Fibroblast of lung (primary cell): ENCODE results near the gene ATAD5. TPM values are rescaled to one million over a fixed set of nuclear protein-coding genes. Genes with fewer than 3 reads are reported as not detected.
"Not testable (repeated sequence)": the region's sequence is repeated elsewhere in the genome, so short reads cannot be mapped to it uniquely, and the experiment has no call there.

Source experiments
- DNase-seq, 2 donors: peaks; one replicate each; pipeline versions ENCODE4 v3.0.0 to v3.0.0-alpha.2; 2010; ENCODE audit warnings: low read depth in 2 of 2
- H2AFZ ChIP-seq: 2 replicates; pipeline ENCODE4 v1.5.1; 2012; ENCODE audit warnings: low read length, control low read depth, inconsistent platforms
- H3K27ac ChIP-seq: 2 replicates; pipeline ENCODE4 v1.5.1; 2011; ENCODE audit warnings: low read length, control low read depth; ENCODE audit not compliant: insufficient read depth
- H3K27me3 ChIP-seq: 2 replicates; pipeline ENCODE4 v1.5.1; 2011; ENCODE audit warnings: mild to moderate bottlenecking, low read length; ENCODE audit not compliant: control insufficient read depth, insufficient read depth
- H3K36me3 ChIP-seq: 2 replicates; pipeline ENCODE4 v1.5.1; 2011; ENCODE audit warnings: low read length; ENCODE audit not compliant: control insufficient read depth, insufficient read depth
- H3K4me1 ChIP-seq: 2 replicates; pipeline ENCODE4 v1.5.1; 2011; ENCODE audit warnings: low read length; ENCODE audit not compliant: control insufficient read depth, insufficient read depth; ENCODE audit errors: extremely low read depth
- H3K4me2 ChIP-seq: 2 replicates; pipeline ENCODE4 v1.5.1; 2011; ENCODE audit warnings: low read length, control low read depth; ENCODE audit not compliant: insufficient read depth; ENCODE audit errors: extremely low read depth
- H3K4me3 ChIP-seq, 4 experiments: fragments of 200-600 bp in 1 of 4; sonication (generic) in 1 of 4; replicated peaks in 1 of 4; 2 replicates each; pipeline ENCODE4 v1.5.1; 2011 to 2016; ENCODE audit warnings: low read length in 4 of 4, low read depth in 3 of 4, mild to moderate bottlenecking in 3 of 4, control low read depth in 2 of 4, inconsistent platforms in 1 of 4, mixed read lengths in 1 of 4; ENCODE audit not compliant: insufficient read depth in 1 of 4; ENCODE audit errors: control extremely low read depth in 1 of 4
- H3K79me2 ChIP-seq: 2 replicates; pipeline ENCODE4 v1.5.1; 2012; ENCODE audit warnings: mild to moderate bottlenecking, low read length, inconsistent platforms; ENCODE audit not compliant: control insufficient read depth, insufficient read depth
- H3K9ac ChIP-seq: 2 replicates; pipeline ENCODE4 v1.5.1; 2011; ENCODE audit warnings: mild to moderate bottlenecking, low read length, control low read depth; ENCODE audit not compliant: insufficient read depth
- H3K9me3 ChIP-seq: 2 replicates; pipeline ENCODE4 v1.5.1; 2012; ENCODE audit warnings: low read depth, low read length; ENCODE audit not compliant: control insufficient read depth, insufficient read depth
- H4K20me1 ChIP-seq: 2 replicates; pipeline ENCODE4 v1.5.1; 2011; ENCODE audit warnings: low read length; ENCODE audit not compliant: control insufficient read depth, insufficient read depth; ENCODE audit errors: extremely low read depth
- EZH2 ChIP-seq: IDR thresholded peaks from 2 replicates; pipeline ENCODE4 v1.5.1; 2012; ENCODE audit warnings: low read length, control low read depth, mild to moderate bottlenecking; ENCODE audit errors: missing control alignments
- polyA plus RNA-seq, 2 donors: library from polyadenylated mRNA; depleted of rRNA in 1 of 2; stranded (reverse) in 1 of 2; unstranded in 1 of 2; fragments of >200 nt; gene quantifications; 2 replicates each; pipeline ENCODE4 v1.2.1, GENCODE V29; 2011 to 2012; ENCODE audit warnings: missing spikeins in 1 of 2
- total RNA-seq: library from RNA; depleted of rRNA; stranded (reverse); fragments of >200 nt; gene quantifications from 2 replicates; pipeline ENCODE4 v1.2.1, GENCODE V29; 2014
- TF ChIP-seq, protein P1 (sequence below), 2 donors: IDR thresholded peaks in 1 of 2; conservative IDR thresholded peaks in 1 of 2; 1 replicate in 1 of 2; 2 replicates in 1 of 2; pipeline ENCODE4 v1.5.1; 2011 to 2012; ENCODE audit warnings: low read length in 2 of 2, control low read depth in 1 of 2, inconsistent platforms in 1 of 2, low read depth in 1 of 2, mild to moderate bottlenecking in 1 of 2

The ATAD5 gene
- total and polyA plus RNA-seq, 2 donors (not counting 1 experiment from before 2014, with no cell fraction given): 0.83 to 1.6 TPM

DNA sequence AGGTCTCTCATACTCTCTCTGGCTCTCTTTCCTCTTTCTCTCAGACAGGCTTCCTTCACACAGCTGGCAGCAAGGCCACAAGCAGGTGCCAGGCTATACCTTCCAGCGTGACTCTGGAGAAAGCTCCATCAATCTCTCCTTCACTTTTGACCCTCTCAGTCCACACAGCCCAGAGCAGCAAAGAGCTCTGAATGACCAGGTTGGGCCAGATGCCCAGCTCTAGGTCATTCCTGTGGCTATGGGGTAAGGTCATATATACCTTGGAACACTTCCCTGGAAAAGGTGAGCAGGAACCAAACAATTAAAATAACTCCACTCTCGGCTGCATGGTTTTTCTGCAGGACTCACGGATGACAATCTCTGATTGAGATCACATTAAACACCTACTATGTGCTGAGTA is 98.7 kb downstream of the ATAD5 start:
- Histone ChIP-seq H2AFZ (no peak overlapping the region), H3K27ac (no peak overlapping the region), H3K9ac (no peak overlapping the region), H3K4me3 (no peak overlapping the region), H3K36me3 (no peaks in the 10 kb centered on the region), H3K9me3 (no peaks in the 10 kb centered on the region), H3K4me2 (no peak overlapping the region), H3K27me3 (no peaks in the 10 kb centered on the region), H3K79me2 (no peaks in the 10 kb centered on the region), H4K20me1 (no peaks in the 10 kb centered on the region), H3K4me1 (no peaks in the 10 kb centered on the region)
- no peak for DNase-seq
- TF ChIP-seq, protein P1, sequence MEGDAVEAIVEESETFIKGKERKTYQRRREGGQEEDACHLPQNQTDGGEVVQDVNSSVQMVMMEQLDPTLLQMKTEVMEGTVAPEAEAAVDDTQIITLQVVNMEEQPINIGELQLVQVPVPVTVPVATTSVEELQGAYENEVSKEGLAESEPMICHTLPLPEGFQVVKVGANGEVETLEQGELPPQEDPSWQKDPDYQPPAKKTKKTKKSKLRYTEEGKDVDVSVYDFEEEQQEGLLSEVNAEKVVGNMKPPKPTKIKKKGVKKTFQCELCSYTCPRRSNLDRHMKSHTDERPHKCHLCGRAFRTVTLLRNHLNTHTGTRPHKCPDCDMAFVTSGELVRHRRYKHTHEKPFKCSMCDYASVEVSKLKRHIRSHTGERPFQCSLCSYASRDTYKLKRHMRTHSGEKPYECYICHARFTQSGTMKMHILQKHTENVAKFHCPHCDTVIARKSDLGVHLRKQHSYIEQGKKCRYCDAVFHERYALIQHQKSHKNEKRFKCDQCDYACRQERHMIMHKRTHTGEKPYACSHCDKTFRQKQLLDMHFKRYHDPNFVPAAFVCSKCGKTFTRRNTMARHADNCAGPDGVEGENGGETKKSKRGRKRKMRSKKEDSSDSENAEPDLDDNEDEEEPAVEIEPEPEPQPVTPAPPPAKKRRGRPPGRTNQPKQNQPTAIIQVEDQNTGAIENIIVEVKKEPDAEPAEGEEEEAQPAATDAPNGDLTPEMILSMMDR (conservative IDR thresholded peaks at IDR 0.05 in 1 of 2, IDR thresholded peaks at IDR 0.05 in 1 of 2; ENCODE audit: low read depth in 1 of 2, low read length in 2 of 2): no peak
- TF ChIP-seq EZH2: no peak

DNA sequence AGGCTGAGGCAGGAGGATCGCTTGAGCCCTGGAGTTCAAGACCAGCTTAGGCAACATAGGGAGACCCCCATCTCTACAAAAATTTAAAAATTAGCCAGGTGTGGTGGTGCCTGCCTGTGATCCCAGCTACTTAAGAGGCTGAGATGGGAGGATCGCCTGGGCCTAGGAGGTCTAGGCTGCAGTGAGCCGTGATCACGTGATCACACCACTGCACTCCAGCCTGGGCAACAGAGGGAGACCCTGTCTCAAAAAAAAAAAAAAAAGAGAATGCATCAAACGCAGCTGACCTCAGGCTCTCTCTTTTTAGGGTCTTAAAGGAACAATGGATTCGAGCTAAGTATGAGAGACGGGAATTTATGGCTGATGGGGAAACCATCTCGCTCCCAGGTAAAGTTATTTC is 99.8 kb downstream of the ATAD5 start:
- not testable (repeated sequence) for H3K9ac ChIP-seq, H3K4me1 ChIP-seq, H3K27ac ChIP-seq, H3K27me3 ChIP-seq, H3K9me3 ChIP-seq, H3K36me3 ChIP-seq, H3K79me2 ChIP-seq, H2AFZ ChIP-seq, H4K20me1 ChIP-seq, H3K4me2 ChIP-seq, H3K4me3 ChIP-seq, DNase-seq

DNA sequence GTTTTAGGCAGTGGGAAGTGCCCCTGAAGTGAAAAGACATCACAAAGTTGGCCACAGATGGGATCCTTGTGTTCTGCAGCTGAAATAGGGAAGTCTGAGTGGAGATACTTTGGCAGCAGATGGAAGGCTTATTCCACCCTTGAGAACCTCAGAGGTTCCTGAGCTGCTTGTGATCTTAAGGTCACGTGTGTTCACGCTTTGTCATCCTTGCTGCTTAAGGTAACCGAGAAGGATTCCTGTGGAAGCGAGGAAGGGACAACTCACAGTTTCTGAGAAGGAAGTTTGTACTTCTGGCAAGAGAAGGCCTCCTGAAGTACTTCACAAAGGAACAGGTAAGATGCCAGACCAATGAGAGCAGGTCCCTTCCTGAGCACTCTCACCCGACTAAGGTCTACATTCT is 102.2 kb downstream of the ATAD5 start:
- no peak for TF ChIP-seq EZH2
- TF ChIP-seq, protein P1 (conservative IDR thresholded peaks at IDR 0.05 in 1 of 2, IDR thresholded peaks at IDR 0.05 in 1 of 2; ENCODE audit: low read depth in 1 of 2, low read length in 2 of 2): no peak
- no peak for DNase-seq
- Histone ChIP-seq H2AFZ (no peak overlapping the region), H3K79me2 (no peaks in the 10 kb centered on the region), H3K4me3 (no peak overlapping the region), H3K4me2 (no peak overlapping the region), H3K27ac (no peak overlapping the region), H3K4me1 (no peaks in the 10 kb centered on the region), H3K9me3 (no peaks in the 10 kb centered on the region), H3K9ac (no peak overlapping the region), H4K20me1 (no peaks in the 10 kb centered on the region), H3K27me3 (no peaks in the 10 kb centered on the region), H3K36me3 (no peaks in the 10 kb centered on the region)
